HTR-8/SVneo (cell line): ENCODE data around the gene SNX4.

Experiments
- DNase-seq: peaks from one replicate; pipeline ENCODE4 v3.0.0; 2011; ENCODE audit warnings: low spot score, mixed read lengths; ENCODE audit not compliant: insufficient read length
- FAIRE-seq: peaks from 2 replicates; lab custom pipeline; 2011; peaks lifted over from hg19 to GRCh38; lab: Jason Lieb, UNC

Gene SNX4

GRCh38 chr3:125470671-125471070 lies 49.3 kb downstream of the SNX4 start:
- FAIRE-seq (no peak), DNase-seq (no peak)

GRCh38 chr3:125462722-125463299 lies 57.2 kb downstream of the SNX4 start:
- no peak for FAIRE-seq
- DNase-seq: no peak

- DNase-seq (no peak), FAIRE-seq (no peak)
These were observed 58.1 kb downstream of the SNX4 start for GRCh38 chr3:125461896-125462295.

GRCh38 chr3:125460233-125460632 lies 59.8 kb downstream of the SNX4 start:
- FAIRE-seq (no peak), DNase-seq (no peak)

GRCh38 chr3:125443923-125444322 lies 76.1 kb downstream of the SNX4 start:
- FAIRE-seq: no peak
- DNase-seq: no peak

GRCh38 chr3:125442506-125442905 lies 77.5 kb downstream of the SNX4 start:
- DNase-seq: no peak
- no peak for FAIRE-seq

GRCh38 chr3:125440970-125441369 lies 79.0 kb downstream of the SNX4 start:
- DNase-seq (no peak), FAIRE-seq (no peak)

GRCh38 chr3:125440559-125440955 lies 79.4 kb downstream of the SNX4 start:
- DNase-seq (no peak), FAIRE-seq (no peak)

GRCh38 chr3:125437631-125438435 lies 82.2 kb downstream of the SNX4 start:
- DNase-seq: peak; percentile 51
- no peak for FAIRE-seq

- DNase-seq (no peak), FAIRE-seq (no peak)
These were observed 83.1 kb downstream of the SNX4 start for GRCh38 chr3:125436921-125437320.

- DNase-seq (no peak), FAIRE-seq (no peak)
These were observed 84.8 kb downstream of the SNX4 start for GRCh38 chr3:125435231-125435630.

- FAIRE-seq: no peak
- DNase-seq: no peak
These were observed 85.4 kb downstream of the SNX4 start for GRCh38 chr3:125434582-125435011.

- DNase-seq: no peak
- FAIRE-seq: no peak
These were observed 86.4 kb downstream of the SNX4 start for GRCh38 chr3:125433611-125434041.

- FAIRE-seq: no peak
- DNase-seq: no peak
These were observed 86.9 kb downstream of the SNX4 start for GRCh38 chr3:125433091-125433534.

- no peak for FAIRE-seq
- DNase-seq: no peak
These were observed 87.9 kb downstream of the SNX4 start for GRCh38 chr3:125431912-125432790.

- FAIRE-seq (no peak), DNase-seq (no peak)
These were observed 88.6 kb downstream of the SNX4 start for GRCh38 chr3:125431391-125431790.

- DNase-seq: no peak
- FAIRE-seq: no peak
These were observed 91.7 kb downstream of the SNX4 start for GRCh38 chr3:125428216-125428830.

- FAIRE-seq: no peak
These were observed 101.7 kb downstream of the SNX4 start for GRCh38 chr3:125418306-125418705.

GRCh38 chr3:125416235-125416634 lies 103.8 kb downstream of the SNX4 start:
- no peak for DNase-seq

More at GRCh38 chr3:125418306-125418705, 101.7 kb downstream of the SNX4 start:
- DNase-seq: no peak

GRCh38 chr3:125414669-125415068 lies 105.3 kb downstream of the SNX4 start:
- DNase-seq (no peak), FAIRE-seq (no peak)

More at GRCh38 chr3:125416235-125416634, 103.8 kb downstream of the SNX4 start:
- no peak for FAIRE-seq
